Small intestine (tissue), 7 donors: ENCODE measurements around the gene SNX32. TPM values are rescaled to one million over a fixed set of nuclear protein-coding genes. Genes with fewer than 3 reads are reported as not detected.

Experiments
- DNase-seq, 2 donors: peaks; one replicate each; pipeline versions ENCODE4 v3.0.0 to v3.0.0-alpha.2; 2013
- FAIRE-seq: peaks from 2 replicates; lab custom pipeline; 2012; peaks lifted over from hg19 to GRCh38; lab: Jason Lieb, UNC
- H3K27ac ChIP-seq, 3 donors: one replicate each; pipeline ENCODE4 v1.5.1; 2013; ENCODE audit warnings: low read length in 2 of 3, mild to moderate bottlenecking in 2 of 3, control low read depth in 1 of 3, inconsistent platforms in 1 of 3, low read depth in 1 of 3, moderate library complexity in 1 of 3
- H3K27me3 ChIP-seq, 3 donors: one replicate each; pipeline ENCODE4 v1.6.1; 2013; ENCODE audit warnings: low read length in 3 of 3, inconsistent platforms in 1 of 3; ENCODE audit not compliant: control insufficient read depth in 3 of 3, insufficient read depth in 3 of 3
- H3K36me3 ChIP-seq, 3 donors: one replicate each; pipeline ENCODE4 v1.6.1; 2013; ENCODE audit warnings: low read length in 3 of 3, inconsistent platforms in 1 of 3, low read depth in 1 of 3, mild to moderate bottlenecking in 1 of 3, moderate library complexity in 1 of 3; ENCODE audit not compliant: control insufficient read depth in 3 of 3, insufficient read depth in 2 of 3
- H3K4me1 ChIP-seq, 3 donors: one replicate each; pipeline ENCODE4 v1.6.1; 2013; ENCODE audit warnings: low read length in 2 of 3, inconsistent platforms in 1 of 3, low read depth in 1 of 3, mild to moderate bottlenecking in 1 of 3, moderate library complexity in 1 of 3; ENCODE audit not compliant: control insufficient read depth in 3 of 3, insufficient read depth in 2 of 3
- H3K4me3 ChIP-seq, 3 donors: one replicate each; pipeline ENCODE4 v1.5.1; 2013; ENCODE audit warnings: low read length in 3 of 3, control low read depth in 1 of 3, inconsistent platforms in 1 of 3, low read depth in 1 of 3, mild to moderate bottlenecking in 1 of 3, moderate library complexity in 1 of 3
- H3K9me3 ChIP-seq, 2 donors: one replicate each; pipeline ENCODE4 v1.6.1; 2013; ENCODE audit warnings: low read depth in 1 of 2, low read length in 1 of 2; ENCODE audit not compliant: control insufficient read depth in 2 of 2, insufficient read depth in 1 of 2
- WGBS, 3 donors: extraction: QIAGEN DNeasy Blood & Tissue Kit; methylation state at CpG; one replicate each; pipeline ENCODE4 v1.1.7; 2013; 5-methylcytosine and 5-hydroxymethylcytosine counted together
- polyA plus RNA-seq, 4 donors: library from polyadenylated mRNA; stranded (reverse) in 3 of 4; unstranded in 1 of 4; fragments of 200-250 nt in 3 of 4; fragments of 120-200 nt in 1 of 4; gene quantifications; one replicate each; pipeline versions ENCODE4 v1.2.1 to v1.2.3, GENCODE V29; 2013
- donor health status: healthy with polysubstance abuse.
- donor health status: control.
- donor health status: control.
- donor health status: Bipolar disorder and iron deficiency.
- donor health status: healthy.

SNX32 gene
- polyA plus RNA-seq, 4 donors = 0.54 to 4.0 (median 1.8) TPM

GRCh38 chr11:65870307-65870658, 36.5 kb downstream of the SNX32 start:
- Histone ChIP-seq H3K27ac (no peak overlapping the region), H3K27me3 (peaks cover 0 to 12% (median 0%) of the 10 kb centered on the region in 3 donors), H3K4me1 (peaks cover 0 to 15% (median 0%) of the 10 kb centered on the region in 3 donors), H3K4me3 (no peak overlapping the region), H3K36me3 (peaks cover 4 to 51% (median 8%) of the 10 kb centered on the region in 3 donors), H3K9me3 (no peaks in the 10 kb centered on the region)
- DNase-seq (no peak), FAIRE-seq (no peak)
- 36 to 66% (median 47%) methylated on average over 11 of the region's 11 CpGs for WGBS, 3 donors

GRCh38 chr11:65870706-65871681, 37.2 kb downstream of the SNX32 start:
- H3K27me3 ChIP-seq = peaks cover 0 to 12% (median 0%) of the 10 kb centered on the region in 3 donors
- no peak for FAIRE-seq
- H3K4me1 ChIP-seq = peaks cover 0 to 15% (median 0%) of the 10 kb centered on the region in 3 donors
- H3K9me3 ChIP-seq = no peaks in the 10 kb centered on the region
- H3K27ac ChIP-seq = peak overlapping the region in 1 of 3 donors; percentile 77
- DNase-seq = no peak
- H3K36me3 ChIP-seq = peaks cover 3 to 44% (median 4%) of the 10 kb centered on the region in 3 donors
- H3K4me3 ChIP-seq = no peak overlapping the region
- WGBS, 3 donors = 66 to 68% (median 66%) methylated on average over 24 of the region's 24 CpGs

- FAIRE-seq = no peak
- H3K27me3 ChIP-seq = peaks cover 0 to 12% (median 0%) of the 10 kb centered on the region in 3 donors
- WGBS, 3 donors = 46 to 65% (median 57%) methylated on average over 24 to 26 of the region's 26 CpGs
These were observed 38.2 kb downstream of the SNX32 start for GRCh38 chr11:65871811-65872548.

GRCh38 chr11:65872586-65873317, 39.0 kb downstream of the SNX32 start, which contains the start of gene EFEMP2:
Gene EFEMP2 (minus strand): TSS chr11:65872800. CDS start chr11:65872354, 446 bp downstream.
- Histone ChIP-seq H3K4me3 (peak within 1 kb of the TSS; percentile 35 to 74 (median 48)), H3K36me3 (peaks cover 0 to 27% (median 0%) of the 10 kb centered on the region in 3 donors), H3K27ac (peak within 1 kb of the TSS in 2 of 3 donors; percentile 77 to 78), H3K27me3 (peaks cover 0 to 12% (median 0%) of the 10 kb centered on the region in 3 donors), H3K9me3 (no peaks in the 10 kb centered on the region), H3K4me1 (peaks cover 0 to 15% (median 0%) of the 10 kb centered on the region in 3 donors)
- WGBS, 3 donors = 2 to 4% (median 4%) methylated on average over 20 to 69 of the region's 69 CpGs
- FAIRE-seq (no peak), DNase-seq (peak in 1 of 2 donors; percentile 56)

More at GRCh38 chr11:65871811-65872548, 38.2 kb downstream of the SNX32 start:
- Histone ChIP-seq H3K4me1 (peaks cover 0 to 15% (median 0%) of the 10 kb centered on the region in 3 donors), H3K27ac (peak overlapping the region in 2 of 3 donors; percentile 66 to 77), H3K9me3 (no peaks in the 10 kb centered on the region), H3K36me3 (peaks cover 0 to 35% (median 3%) of the 10 kb centered on the region in 3 donors), H3K4me3 (peak overlapping the region; percentile 35 to 48 (median 43))
- no peak for DNase-seq

GRCh38 chr11:65873318-65874156, 39.8 kb downstream of the SNX32 start:
- H3K27me3 ChIP-seq = peaks cover 0 to 12% (median 0%) of the 10 kb centered on the region in 3 donors
- H3K9me3 ChIP-seq = no peaks in the 10 kb centered on the region
- peak overlapping the region; percentile 25 to 74 (median 48) for H3K4me3 ChIP-seq
- H3K36me3 ChIP-seq = peaks cover 0 to 19% (median 0%) of the 10 kb centered on the region in 3 donors
- peaks cover 0 to 15% (median 0%) of the 10 kb centered on the region in 3 donors for H3K4me1 ChIP-seq
- WGBS, 3 donors = 4 to 8% (median 7%) methylated on average over 34 to 54 of the region's 54 CpGs
- peak overlapping the region in 2 of 3 donors; percentile 70 to 78 for H3K27ac ChIP-seq
- DNase-seq = peak; percentile 94 to 96
- no peak for FAIRE-seq

GRCh38 chr11:65879617-65880016, 45.9 kb downstream of the SNX32 start, which contains the start of gene CTSW:
Gene CTSW (plus strand): TSS chr11:65879837. CDS start chr11:65879855, 18 bp downstream.
- WGBS, 3 donors = 33 to 65% (median 56%) methylated on average over 7 of the region's 7 CpGs

GRCh38 chr11:65880027-65880426, 46.3 kb downstream of the SNX32 start:
- DNase-seq = no peak
- no peaks in the 10 kb centered on the region for H3K27me3 ChIP-seq
- peaks cover 0 to 4% (median 2%) of the 10 kb centered on the region in 3 donors for H3K4me1 ChIP-seq
- WGBS, 3 donors = 61 to 75% (median 64%) methylated on average over 7 of the region's 7 CpGs
- no peaks in the 10 kb centered on the region for H3K9me3 ChIP-seq
- no peak overlapping the region for H3K27ac ChIP-seq
- no peak overlapping the region for H3K4me3 ChIP-seq
- H3K36me3 ChIP-seq = peaks cover 0 to 49% (median 13%) of the 10 kb centered on the region in 3 donors
- no peak for FAIRE-seq

More at GRCh38 chr11:65879617-65880016, 45.9 kb downstream of the SNX32 start, which contains the start of gene CTSW:
- H3K4me1 ChIP-seq = no peaks in the 10 kb centered on the region
- peak within 1 kb of the TSS in 1 of 3 donors; percentile 25 for H3K27ac ChIP-seq
- no peaks in the 10 kb centered on the region for H3K27me3 ChIP-seq
- FAIRE-seq (no peak), DNase-seq (no peak)
- peaks cover 0 to 44% (median 13%) of the 10 kb centered on the region in 3 donors for H3K36me3 ChIP-seq
- no peak within 1 kb of the TSS for H3K4me3 ChIP-seq
- no peaks in the 10 kb centered on the region for H3K9me3 ChIP-seq
